GM12875 (cell line): ENCODE measurements around the gene OR10H1.
"Not testable (repeated sequence)": the region's sequence is repeated elsewhere in the genome, so short reads cannot be mapped to it uniquely, and the experiment has no call there.

Experiments
- H3K4me3 ChIP-seq: one replicate; pipeline ENCODE4 v1.5.1; 2011; ENCODE audit warnings: low read depth, low read length, control low read depth
- CTCF ChIP-seq: IDR thresholded peaks from 2 replicates; pipeline ENCODE4 v1.5.1; 2011; ENCODE audit warnings: low read depth, mild to moderate bottlenecking, control low read depth, inconsistent platforms, low read length, moderate library complexity, borderline replicate concordance; ENCODE audit not compliant: insufficient read depth

The OR10H1 gene

GRCh38 chr19:15846923-15847322 is 31.5 kb upstream of the OR10H1 start:
- no peak for TF ChIP-seq CTCF
- H3K4me3 ChIP-seq: no peak overlapping the region

GRCh38 chr19:15843894-15844222 is 28.4 kb upstream of the OR10H1 start:
- H3K4me3 ChIP-seq: not testable (repeated sequence)

GRCh38 chr19:15843203-15843893 is 27.9 kb upstream of the OR10H1 start:
- H3K4me3 ChIP-seq: no peak overlapping the region
- TF ChIP-seq CTCF: no peak

- TF ChIP-seq CTCF: peak; percentile 37; the same call in 1 of the 2 replicates
- H3K4me3 ChIP-seq: no peak overlapping the region
Measured at GRCh38 chr19:15841875-15842569, 26.6 kb upstream of the OR10H1 start.

GRCh38 chr19:15840833-15841232 is 25.4 kb upstream of the OR10H1 start:
- no peak overlapping the region for H3K4me3 ChIP-seq
- no peak for TF ChIP-seq CTCF

GRCh38 chr19:15839888-15840287 is 24.4 kb upstream of the OR10H1 start:
- H3K4me3 ChIP-seq: not testable (repeated sequence)

DNA sequence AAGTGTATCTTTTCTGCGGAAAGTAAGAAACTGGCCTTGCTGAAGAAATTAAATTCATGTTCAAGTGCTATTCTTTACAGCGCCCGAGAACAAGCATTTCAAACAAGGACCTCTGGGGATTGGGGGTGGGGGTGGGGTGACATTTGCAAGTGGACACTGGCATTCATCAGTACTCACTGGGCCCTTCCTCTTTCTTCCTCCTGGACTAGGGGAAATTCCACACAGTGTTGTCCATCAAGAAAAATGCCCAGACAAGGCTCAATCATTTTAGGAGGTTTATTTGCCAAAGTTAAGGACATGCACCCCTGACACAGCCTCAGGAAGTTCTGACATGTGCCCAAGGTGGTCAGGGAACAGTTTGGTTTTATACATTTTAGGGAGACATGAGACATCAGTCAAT is 22.9 kb upstream of the OR10H1 start:
- H3K4me3 ChIP-seq: no peak overlapping the region
- no peak for TF ChIP-seq CTCF

DNA sequence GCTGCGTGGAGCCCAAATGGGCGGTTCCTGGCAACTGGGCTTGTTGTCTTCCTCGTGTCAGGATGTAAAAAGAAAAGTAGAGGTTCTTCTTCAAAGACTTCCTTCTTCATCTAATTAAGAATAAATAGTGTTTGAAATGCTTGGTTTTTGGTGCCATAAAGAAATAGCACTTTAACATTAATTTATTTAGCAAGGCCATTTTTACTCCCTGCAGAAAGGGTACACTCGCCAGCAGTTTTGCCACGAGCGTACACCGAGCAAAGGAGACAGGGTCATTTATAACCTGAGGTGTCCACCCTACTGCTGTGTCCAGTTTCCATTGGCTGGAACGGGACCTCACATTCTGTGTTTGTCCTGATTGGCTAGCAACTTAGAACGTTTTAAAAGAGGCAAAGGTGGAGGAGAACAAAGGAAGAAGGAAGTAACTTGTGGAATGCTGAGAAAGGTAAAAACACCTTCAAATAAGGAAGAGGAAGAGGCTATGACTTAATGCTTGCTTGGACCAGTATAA is 21.8 kb upstream of the OR10H1 start:
- TF ChIP-seq CTCF: no peak
- H3K4me3 ChIP-seq: peak overlapping the region; percentile 71
